HG03097 (cell line): ENCODE measurements around the gene CEP131.

Experiments used
- ATAC-seq: cut with Tn5 transposase; IDR thresholded peaks from one replicate; pipeline ENCODE4 v1.9.1; 2021; ENCODE audit not compliant: unreplicated experiment, low FRiP score

The CEP131 gene

GRCh38 chr17:81190591-81190990 lies 32.2 kb downstream of the CEP131 start:
- ATAC-seq, result no peak

GRCh38 chr17:81189670-81190530 lies 32.9 kb downstream of the CEP131 start:
- ATAC-seq, result no peak

GRCh38 chr17:81189016-81189415 lies 33.7 kb downstream of the CEP131 start:
- no peak for ATAC-seq

GRCh38 chr17:81188491-81188840 lies 34.3 kb downstream of the CEP131 start:
- ATAC-seq, result no peak

GRCh38 chr17:81187586-81188490 lies 34.9 kb downstream of the CEP131 start:
- no peak for ATAC-seq

- no peak for ATAC-seq
Observed at GRCh38 chr17:81187120-81187519, 35.6 kb downstream of the CEP131 start.

- no peak for ATAC-seq
Observed at GRCh38 chr17:81186203-81186602, 36.6 kb downstream of the CEP131 start.

- no peak for ATAC-seq
Observed at GRCh38 chr17:81184555-81184954, 38.2 kb downstream of the CEP131 start.

- no peak for ATAC-seq
Observed at GRCh38 chr17:81183807-81184206, 39.0 kb downstream of the CEP131 start.

- no peak for ATAC-seq
Observed at GRCh38 chr17:81183316-81183715, 39.4 kb downstream of the CEP131 start.

GRCh38 chr17:81182596-81182995 lies 40.2 kb downstream of the CEP131 start:
- no peak for ATAC-seq

- no peak for ATAC-seq
Observed at GRCh38 chr17:81181811-81182185, 41.0 kb downstream of the CEP131 start.

- ATAC-seq, result no peak
Observed at GRCh38 chr17:81180836-81181810, 41.6 kb downstream of the CEP131 start.

- no peak for ATAC-seq
Observed at GRCh38 chr17:81179861-81180260, 42.9 kb downstream of the CEP131 start.

- no peak for ATAC-seq
Observed at GRCh38 chr17:81179220-81179619, 43.5 kb downstream of the CEP131 start.

GRCh38 chr17:81178136-81179091 lies 44.4 kb downstream of the CEP131 start:
- no peak for ATAC-seq

GRCh38 chr17:81176666-81177065 lies 46.1 kb downstream of the CEP131 start:
- no peak for ATAC-seq

- ATAC-seq, result no peak
Observed at GRCh38 chr17:81173762-81174155, 49.0 kb downstream of the CEP131 start.

GRCh38 chr17:81173052-81173761 lies 49.6 kb downstream of the CEP131 start:
- ATAC-seq, result no peak
